Stimulated activated CD8-positive, alpha-beta memory T cell treated with anti-CD3 and anti-CD28 coated beads, Interleukin-7, amount 100 ng/mL, for 4 hours (primary cell): ENCODE data around the gene PRELP.

ENCODE experiments used
- DNase-seq, 2 donors: peaks; one replicate each; pipeline ENCODE4 v3.0.0-alpha.2; 2020; ENCODE audit warnings: low read depth in 2 of 2

The PRELP gene

GRCh38 chr1:203477748-203478147 lies 2.1 kb downstream of the PRELP start:
- DNase-seq: no peak

- DNase-seq: no peak
Observed at GRCh38 chr1:203478231-203478630, 2.6 kb downstream of the PRELP start.

- no peak for DNase-seq
Observed at GRCh38 chr1:203478986-203479385, 3.4 kb downstream of the PRELP start.

GRCh38 chr1:203479646-203480045 lies 4.0 kb downstream of the PRELP start:
- DNase-seq: no peak

GRCh38 chr1:203480084-203480483 lies 4.5 kb downstream of the PRELP start:
- no peak for DNase-seq

- peak; percentile 25 to 39 for DNase-seq
Observed at GRCh38 chr1:203480525-203481084, 5.0 kb downstream of the PRELP start.

GRCh38 chr1:203481196-203481595 lies 5.6 kb downstream of the PRELP start:
- DNase-seq: no peak

- DNase-seq: no peak
Observed at GRCh38 chr1:203486618-203487370, 11.2 kb downstream of the PRELP start.

- no peak for DNase-seq
Observed at GRCh38 chr1:203488539-203488938, 12.9 kb downstream of the PRELP start.

- DNase-seq: no peak
Observed at GRCh38 chr1:203490607-203491006, 15.0 kb downstream of the PRELP start.

GRCh38 chr1:203491664-203492063 lies 16.1 kb downstream of the PRELP start:
- no peak for DNase-seq

GRCh38 chr1:203492082-203492747 lies 16.6 kb downstream of the PRELP start:
- no peak for DNase-seq

GRCh38 chr1:203492748-203493130 lies 17.1 kb downstream of the PRELP start:
- no peak for DNase-seq

- no peak for DNase-seq
Observed at GRCh38 chr1:203493901-203494300, 18.3 kb downstream of the PRELP start, which contains the start of gene OPTC. TSS of gene OPTC (plus strand) at chr1:203494153. CDS start at chr1:203496006, 1,853 bp downstream.

GRCh38 chr1:203495845-203496244 lies 20.2 kb downstream of the PRELP start:
- no peak for DNase-seq

GRCh38 chr1:203497269-203497777 lies 21.7 kb downstream of the PRELP start:
- no peak for DNase-seq

GRCh38 chr1:203499643-203500278 lies 24.2 kb downstream of the PRELP start:
- no peak for DNase-seq

GRCh38 chr1:203500279-203500678 lies 24.7 kb downstream of the PRELP start:
- no peak for DNase-seq

- DNase-seq: no peak
Observed at GRCh38 chr1:203503836-203504235, 28.2 kb downstream of the PRELP start.

- DNase-seq: peak; percentile 39 to 60
Observed at GRCh38 chr1:203504400-203505250, 29.0 kb downstream of the PRELP start.

GRCh38 chr1:203505526-203506204 lies 30.1 kb downstream of the PRELP start:
- DNase-seq: no peak
